NB4 (cell line): ENCODE data around the gene DNAJC3.

Experiments used
- DNase-seq: peaks from one replicate; pipeline ENCODE4 v3.0.0; 2010; ENCODE audit warnings: low read depth
- H3K4me3 ChIP-seq: one replicate; pipeline ENCODE4 v1.5.1; 2011; ENCODE audit warnings: mild to moderate bottlenecking, low read depth, low read length, moderate library complexity
- CTCF ChIP-seq: IDR thresholded peaks from one replicate; pipeline ENCODE4 v1.5.1; 2012; ENCODE audit warnings: low read depth, low read length
- MAX ChIP-seq: IDR thresholded peaks from 2 replicates; pipeline ENCODE4 v1.6.1; 2011; ENCODE audit warnings: low read depth, low read length
- MYC ChIP-seq: IDR thresholded peaks from 2 replicates; pipeline ENCODE4 v1.6.1; 2011; ENCODE audit warnings: low read depth, low read length
- POLR2A ChIP-seq: IDR thresholded peaks from 2 replicates; pipeline ENCODE4 v1.6.1; 2011; ENCODE audit warnings: mild to moderate bottlenecking; ENCODE audit not compliant: insufficient read length; ENCODE audit errors: extremely low read depth

The DNAJC3 gene

GRCh38 chr13:95641291-95642027 is 35.5 kb upstream of the DNAJC3 start:
- no peak overlapping the region for H3K4me3 ChIP-seq
- TF ChIP-seq MAX (no peak), MYC (no peak), CTCF (no peak), POLR2A (no peak)
- no peak for DNase-seq

GRCh38 chr13:95642028-95642621 is 34.8 kb upstream of the DNAJC3 start:
- DNase-seq, result no peak
- H3K4me3 ChIP-seq, result no peak overlapping the region

DNA sequence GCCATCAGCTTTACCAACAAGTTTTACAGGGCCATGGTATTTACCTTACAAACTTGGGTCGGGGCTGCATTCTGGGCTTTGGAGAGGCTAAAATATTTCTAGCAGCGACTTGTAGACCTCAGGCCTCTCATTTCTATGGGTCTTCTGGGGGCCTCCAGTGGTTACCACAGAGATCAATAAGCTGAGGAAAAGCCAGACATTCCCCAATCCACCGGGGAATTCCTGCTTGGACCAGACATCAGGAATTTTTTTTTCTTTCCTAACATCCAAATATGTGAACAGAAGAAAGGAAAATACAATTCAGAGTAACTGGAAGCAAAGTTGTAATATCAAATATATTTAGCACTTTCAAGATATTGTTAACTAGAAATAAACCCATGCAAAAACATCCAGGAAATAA is 33.9 kb upstream of the DNAJC3 start:
- no peak overlapping the region for H3K4me3 ChIP-seq
- DNase-seq, result no peak
- TF ChIP-seq MYC, result no peak
- TF ChIP-seq MAX, result no peak
- no peak for TF ChIP-seq POLR2A
- no peak for TF ChIP-seq CTCF

More at GRCh38 chr13:95642028-95642621, 34.8 kb upstream of the DNAJC3 start:
- TF ChIP-seq MAX (no peak), POLR2A (no peak), MYC (no peak), CTCF (no peak)

- TF ChIP-seq CTCF, result no peak
- no peak for TF ChIP-seq MYC
- TF ChIP-seq POLR2A, result no peak
- TF ChIP-seq MAX, result no peak
- no peak for DNase-seq
- H3K4me3 ChIP-seq, result no peak overlapping the region
Measured at GRCh38 chr13:95643571-95643935, 33.4 kb upstream of the DNAJC3 start.

- no peak for DNase-seq
- H3K4me3 ChIP-seq, result no peak overlapping the region
- TF ChIP-seq MYC (no peak), MAX (no peak), CTCF (no peak), POLR2A (no peak)
Measured at GRCh38 chr13:95643936-95644598, 32.9 kb upstream of the DNAJC3 start.
